ENCODE measurements around the gene HK2.
A peak's percentile ranks its signal among the peaks of the same experiment; 100 is the strongest.
"Not testable (repeated sequence)": the region's sequence is repeated elsewhere in the genome, so short reads cannot be mapped to it uniquely, and the experiment has no call there.

Gene HK2

GRCh38 chr2:74891136-74891764 is 57.3 kb downstream of the HK2 start:
- FAIRE-seq: no peak
- no peak for DNase-seq (ENCODE audit: insufficient read length, low spot score)

GRCh38 chr2:74891816-74892215 is 57.9 kb downstream of the HK2 start:
- DNase-seq (ENCODE audit: insufficient read length, low spot score); FAIRE-seq: not testable (repeated sequence)

GRCh38 chr2:74892609-74893008 is 58.7 kb downstream of the HK2 start:
- no peak for DNase-seq (ENCODE audit: insufficient read length, low spot score)
- FAIRE-seq: no peak

- DNase-seq (ENCODE audit: insufficient read length, low spot score) (no peak), FAIRE-seq (no peak)
These were observed 59.4 kb downstream of the HK2 start for GRCh38 chr2:74893332-74893731.

- DNase-seq (ENCODE audit: insufficient read length, low spot score) (no peak), FAIRE-seq (no peak)
These were observed 60.5 kb downstream of the HK2 start for GRCh38 chr2:74894272-74894981.

GRCh38 chr2:74895001-74895400 is 61.1 kb downstream of the HK2 start:
- FAIRE-seq (no peak), DNase-seq (ENCODE audit: insufficient read length, low spot score) (no peak)

- DNase-seq (ENCODE audit: insufficient read length, low spot score) (no peak), FAIRE-seq (no peak)
These were observed 62.3 kb downstream of the HK2 start for GRCh38 chr2:74896232-74896631.

GRCh38 chr2:74900225-74900624 is 66.3 kb downstream of the HK2 start:
- FAIRE-seq; DNase-seq (ENCODE audit: insufficient read length, low spot score): not testable (repeated sequence)

GRCh38 chr2:74902281-74902860 is 68.4 kb downstream of the HK2 start:
- no peak for DNase-seq (ENCODE audit: insufficient read length, low spot score)

GRCh38 chr2:74906395-74906794 is 72.5 kb downstream of the HK2 start:
- DNase-seq (ENCODE audit: insufficient read length, low spot score): no peak
- no peak for FAIRE-seq

More at GRCh38 chr2:74902281-74902860, 68.4 kb downstream of the HK2 start:
- no peak for FAIRE-seq

- not testable (repeated sequence) for FAIRE-seq; DNase-seq (ENCODE audit: insufficient read length, low spot score)
These were observed 73.6 kb downstream of the HK2 start for GRCh38 chr2:74907560-74907959.

- DNase-seq (ENCODE audit: insufficient read length, low spot score) (no peak), FAIRE-seq (no peak)
These were observed 75.0 kb downstream of the HK2 start for GRCh38 chr2:74908748-74909444.

- FAIRE-seq (no peak), DNase-seq (ENCODE audit: insufficient read length, low spot score) (no peak)
These were observed 76.3 kb downstream of the HK2 start for GRCh38 chr2:74910245-74910644.

- no peak for DNase-seq (ENCODE audit: insufficient read length, low spot score)
- FAIRE-seq: no peak
These were observed 77.1 kb downstream of the HK2 start for GRCh38 chr2:74911061-74911460.

- DNase-seq (ENCODE audit: insufficient read length, low spot score): no peak
- FAIRE-seq: no peak
These were observed 81.8 kb downstream of the HK2 start for GRCh38 chr2:74915743-74916142.

GRCh38 chr2:74916394-74916793 is 82.5 kb downstream of the HK2 start:
- DNase-seq (ENCODE audit: insufficient read length, low spot score): no peak
- no peak for FAIRE-seq

GRCh38 chr2:74917702-74918619 is 84.0 kb downstream of the HK2 start:
- no peak for FAIRE-seq

GRCh38 chr2:74919827-74920226 is 85.9 kb downstream of the HK2 start:
- peak; percentile 58 for DNase-seq (ENCODE audit: insufficient read length, low spot score)
- peak; percentile 57 for FAIRE-seq

More at GRCh38 chr2:74917702-74918619, 84.0 kb downstream of the HK2 start:
- no peak for DNase-seq (ENCODE audit: insufficient read length, low spot score)

GRCh38 chr2:74921236-74921736 is 87.4 kb downstream of the HK2 start:
- no peak for FAIRE-seq

GRCh38 chr2:74922592-74923227 is 88.8 kb downstream of the HK2 start:
- DNase-seq (ENCODE audit: insufficient read length, low spot score) (no peak), FAIRE-seq (no peak)

More at GRCh38 chr2:74921236-74921736, 87.4 kb downstream of the HK2 start:
- no peak for DNase-seq (ENCODE audit: insufficient read length, low spot score)

Measured in GM19239 (cell line).